Fibroblast of pulmonary artery (primary cell): Measurements from ENCODE around the gene SLIT1.

Experiments
- DNase-seq: peaks from one replicate; pipeline ENCODE4 v3.0.0-alpha.2; 2010; ENCODE audit warnings: low read depth
- H3K4me3 ChIP-seq: replicated peaks from 2 replicates; pipeline ENCODE4 v1.5.1; 2011; ENCODE audit warnings: low read depth, mild to moderate bottlenecking, control low read depth, low read length, moderate library complexity
- CTCF ChIP-seq: IDR thresholded peaks from 2 replicates; pipeline ENCODE4 v1.5.1; 2011; ENCODE audit warnings: mild to moderate bottlenecking, control low read depth, low read length, inconsistent platforms; ENCODE audit errors: missing control alignments

Gene SLIT1

GRCh38 chr10:97175586-97175985 lies 10.2 kb downstream of the SLIT1 start:
- no peak for DNase-seq
- no peak for TF ChIP-seq CTCF
- no peak overlapping the region for H3K4me3 ChIP-seq

GRCh38 chr10:97174941-97175340 lies 10.8 kb downstream of the SLIT1 start:
- TF ChIP-seq CTCF: no peak
- H3K4me3 ChIP-seq: no peak overlapping the region
- DNase-seq: no peak

GRCh38 chr10:97174276-97174775 lies 11.4 kb downstream of the SLIT1 start:
- H3K4me3 ChIP-seq: no peak overlapping the region
- no peak for TF ChIP-seq CTCF
- no peak for DNase-seq

- no peak for TF ChIP-seq CTCF
- no peak for DNase-seq
- no peak overlapping the region for H3K4me3 ChIP-seq
Measured at GRCh38 chr10:97173036-97173435, 12.7 kb downstream of the SLIT1 start.

GRCh38 chr10:97171001-97171400 lies 14.8 kb downstream of the SLIT1 start:
- DNase-seq: no peak
- H3K4me3 ChIP-seq: no peak overlapping the region
- TF ChIP-seq CTCF: no peak

GRCh38 chr10:97169911-97170693 lies 15.7 kb downstream of the SLIT1 start:
- no peak for TF ChIP-seq CTCF
- DNase-seq: no peak

GRCh38 chr10:97169063-97169462 lies 16.7 kb downstream of the SLIT1 start:
- TF ChIP-seq CTCF: no peak
- DNase-seq: no peak

More at GRCh38 chr10:97169911-97170693, 15.7 kb downstream of the SLIT1 start:
- H3K4me3 ChIP-seq: no peak overlapping the region

More at GRCh38 chr10:97169063-97169462, 16.7 kb downstream of the SLIT1 start:
- H3K4me3 ChIP-seq: no peak overlapping the region
